MM.1S (cell line): ENCODE data around the gene KDM4C.

Experiments used
- DNase-seq: peaks from one replicate; pipeline ENCODE4 v3.0.0-alpha.2; 2015
- H2AFZ ChIP-seq: fragments of 300-600 bp; sonication (generic); 2 replicates; pipeline ENCODE4 v1.6.0; 2016; ENCODE audit warnings: antibody characterized with exemption, low read length
- H3F3A ChIP-seq: fragments of 300-600 bp; sonication (generic); 2 replicates; pipeline ENCODE4 v1.6.1; 2016; ENCODE audit warnings: mild to moderate bottlenecking, antibody characterized with exemption, low read length, moderate library complexity, mixed read lengths; ENCODE audit not compliant: insufficient read depth
- H3K27ac ChIP-seq: fragments of 300-600 bp; sonication (generic); 2 replicates; pipeline ENCODE4 v1.5.1; 2016; ENCODE audit warnings: mild to moderate bottlenecking, low read length
- H3K27me3 ChIP-seq: fragments of 300-600 bp; sonication (generic); replicated peaks from 2 replicates; pipeline ENCODE4 v1.6.0; 2016; ENCODE audit warnings: low read length; ENCODE audit not compliant: insufficient read depth
- H3K36me3 ChIP-seq: fragments of 300-600 bp; sonication (generic); replicated peaks from 2 replicates; pipeline ENCODE4 v1.6.1; 2016; ENCODE audit warnings: mild to moderate bottlenecking, low read length, mixed read lengths; ENCODE audit not compliant: insufficient read depth
- H3K4me1 ChIP-seq: fragments of 300-600 bp; sonication (generic); 2 replicates; pipeline ENCODE4 v1.6.1; 2016; ENCODE audit warnings: low read length, mixed read lengths
- H3K4me2 ChIP-seq: fragments of 300-600 bp; sonication (generic); 2 replicates; pipeline ENCODE4 v1.6.0; 2016; ENCODE audit warnings: low read depth, low read length
- H3K4me3 ChIP-seq: fragments of 300-600 bp; sonication (generic); 2 replicates; pipeline ENCODE4 v1.5.1; 2016; ENCODE audit warnings: low read length, mixed read lengths
- H3K79me2 ChIP-seq: fragments of 300-600 bp; sonication (generic); 2 replicates; pipeline ENCODE4 v1.6.1; 2016; ENCODE audit warnings: mixed run types, low read length, mixed read lengths
- H3K9ac ChIP-seq: fragments of 300-600 bp; sonication (generic); 2 replicates; pipeline ENCODE4 v1.6.1; 2016; ENCODE audit warnings: low read length, mixed read lengths
- H3K9me2 ChIP-seq: fragments of 300-600 bp; sonication (generic); replicated peaks from 2 replicates; pipeline ENCODE4 v1.6.1; 2016; ENCODE audit warnings: mild to moderate bottlenecking, low read length, mixed read lengths; ENCODE audit not compliant: insufficient read depth
- H3K9me3 ChIP-seq: fragments of 300-600 bp; sonication (generic); replicated peaks from 2 replicates; pipeline ENCODE4 v1.6.1; 2016; ENCODE audit warnings: mild to moderate bottlenecking, low read length, mixed read lengths; ENCODE audit not compliant: insufficient read depth
- H4K20me1 ChIP-seq: fragments of 300-600 bp; sonication (generic); 2 replicates; pipeline ENCODE4 v1.6.1; 2016; ENCODE audit warnings: mild to moderate bottlenecking, low read length, moderate library complexity, mixed read lengths; ENCODE audit not compliant: insufficient read depth
- CTCF ChIP-seq: fragments of 300-600 bp; sonication (generic); IDR thresholded peaks from 2 replicates; pipeline ENCODE4 v1.5.1; 2016; ENCODE audit warnings: antibody characterized with exemption, low read length, mixed read lengths
- EZH2 ChIP-seq: fragments of 300-600 bp; sonication (generic); optimal IDR thresholded peaks from 2 replicates; pipeline ENCODE3; 2017; ENCODE audit warnings: low read depth, mild to moderate bottlenecking, antibody characterized with exemption, low read length, mixed read lengths
- EZH2phosphoT487 ChIP-seq: fragments of 300-600 bp; sonication (generic); IDR thresholded peaks from 2 replicates; pipeline ENCODE4 v1.6.1; 2018; ENCODE audit warnings: antibody characterized with exemption, low read length

Gene KDM4C

GRCh38 chr9:7108936-7109335 lies 351.2 kb downstream of the KDM4C start:
- no peaks in the 10 kb centered on the region for H3K79me2 ChIP-seq
- H3K9me2 ChIP-seq, result no peaks in the 10 kb centered on the region
- no peak overlapping the region for H2AFZ ChIP-seq
- H3K4me1 ChIP-seq, result no peaks in the 10 kb centered on the region
- no peaks in the 10 kb centered on the region for H3K36me3 ChIP-seq
- no peak overlapping the region for H3K4me2 ChIP-seq
- H4K20me1 ChIP-seq, result no peaks in the 10 kb centered on the region
- H3K27me3 ChIP-seq, result no peaks in the 10 kb centered on the region
- no peak overlapping the region for H3K4me3 ChIP-seq
- H3K9ac ChIP-seq, result no peak overlapping the region
- no peak for TF ChIP-seq CTCF
- TF ChIP-seq EZH2, result no peak
- TF ChIP-seq EZH2phosphoT487, result no peak
- H3K27ac ChIP-seq, result no peak overlapping the region
- DNase-seq, result no peak
- H3F3A ChIP-seq, result no peaks in the 10 kb centered on the region
- H3K9me3 ChIP-seq, result no peaks in the 10 kb centered on the region

- H3K36me3 ChIP-seq, result no peaks in the 10 kb centered on the region
- no peak overlapping the region for H2AFZ ChIP-seq
- H3K9ac ChIP-seq, result no peak overlapping the region
- no peak for DNase-seq
- H3K4me3 ChIP-seq, result no peak overlapping the region
- H3K9me3 ChIP-seq, result no peaks in the 10 kb centered on the region
- H3K4me2 ChIP-seq, result no peak overlapping the region
- H3K79me2 ChIP-seq, result no peaks in the 10 kb centered on the region
- H3K9me2 ChIP-seq, result no peaks in the 10 kb centered on the region
- no peaks in the 10 kb centered on the region for H3F3A ChIP-seq
- no peaks in the 10 kb centered on the region for H3K27me3 ChIP-seq
- H3K27ac ChIP-seq, result no peak overlapping the region
- TF ChIP-seq CTCF (no peak), EZH2phosphoT487 (no peak), EZH2 (no peak)
- H3K4me1 ChIP-seq, result no peaks in the 10 kb centered on the region
- no peaks in the 10 kb centered on the region for H4K20me1 ChIP-seq
These were observed 353.6 kb downstream of the KDM4C start for GRCh38 chr9:7111413-7111812.

- Histone ChIP-seq H3F3A (no peaks in the 10 kb centered on the region), H3K36me3 (no peaks in the 10 kb centered on the region), H3K4me3 (no peak overlapping the region), H3K27ac (no peak overlapping the region), H3K9me2 (no peaks in the 10 kb centered on the region), H4K20me1 (no peaks in the 10 kb centered on the region), H3K9me3 (no peaks in the 10 kb centered on the region), H3K9ac (no peak overlapping the region), H3K27me3 (no peaks in the 10 kb centered on the region), H2AFZ (no peak overlapping the region), H3K79me2 (no peaks in the 10 kb centered on the region), H3K4me2 (no peak overlapping the region), H3K4me1 (no peaks in the 10 kb centered on the region)
- DNase-seq, result no peak
- TF ChIP-seq EZH2 (no peak), CTCF (no peak), EZH2phosphoT487 (no peak)
These were observed 357.8 kb downstream of the KDM4C start for GRCh38 chr9:7115606-7116005.
